Glomerular visceral epithelial cell (primary cell): Measurements from ENCODE around the gene TM7SF3.
"Not testable (repeated sequence)": the region's sequence is repeated elsewhere in the genome, so short reads cannot be mapped to it uniquely, and the experiment has no call there.

ENCODE experiments used
- DNase-seq: peaks from one replicate; pipeline ENCODE4 v3.0.0-alpha.2; 2016; ENCODE audit errors: extremely low spot score

TM7SF3 gene, protein sequence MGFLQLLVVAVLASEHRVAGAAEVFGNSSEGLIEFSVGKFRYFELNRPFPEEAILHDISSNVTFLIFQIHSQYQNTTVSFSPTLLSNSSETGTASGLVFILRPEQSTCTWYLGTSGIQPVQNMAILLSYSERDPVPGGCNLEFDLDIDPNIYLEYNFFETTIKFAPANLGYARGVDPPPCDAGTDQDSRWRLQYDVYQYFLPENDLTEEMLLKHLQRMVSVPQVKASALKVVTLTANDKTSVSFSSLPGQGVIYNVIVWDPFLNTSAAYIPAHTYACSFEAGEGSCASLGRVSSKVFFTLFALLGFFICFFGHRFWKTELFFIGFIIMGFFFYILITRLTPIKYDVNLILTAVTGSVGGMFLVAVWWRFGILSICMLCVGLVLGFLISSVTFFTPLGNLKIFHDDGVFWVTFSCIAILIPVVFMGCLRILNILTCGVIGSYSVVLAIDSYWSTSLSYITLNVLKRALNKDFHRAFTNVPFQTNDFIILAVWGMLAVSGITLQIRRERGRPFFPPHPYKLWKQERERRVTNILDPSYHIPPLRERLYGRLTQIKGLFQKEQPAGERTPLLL

DNA sequence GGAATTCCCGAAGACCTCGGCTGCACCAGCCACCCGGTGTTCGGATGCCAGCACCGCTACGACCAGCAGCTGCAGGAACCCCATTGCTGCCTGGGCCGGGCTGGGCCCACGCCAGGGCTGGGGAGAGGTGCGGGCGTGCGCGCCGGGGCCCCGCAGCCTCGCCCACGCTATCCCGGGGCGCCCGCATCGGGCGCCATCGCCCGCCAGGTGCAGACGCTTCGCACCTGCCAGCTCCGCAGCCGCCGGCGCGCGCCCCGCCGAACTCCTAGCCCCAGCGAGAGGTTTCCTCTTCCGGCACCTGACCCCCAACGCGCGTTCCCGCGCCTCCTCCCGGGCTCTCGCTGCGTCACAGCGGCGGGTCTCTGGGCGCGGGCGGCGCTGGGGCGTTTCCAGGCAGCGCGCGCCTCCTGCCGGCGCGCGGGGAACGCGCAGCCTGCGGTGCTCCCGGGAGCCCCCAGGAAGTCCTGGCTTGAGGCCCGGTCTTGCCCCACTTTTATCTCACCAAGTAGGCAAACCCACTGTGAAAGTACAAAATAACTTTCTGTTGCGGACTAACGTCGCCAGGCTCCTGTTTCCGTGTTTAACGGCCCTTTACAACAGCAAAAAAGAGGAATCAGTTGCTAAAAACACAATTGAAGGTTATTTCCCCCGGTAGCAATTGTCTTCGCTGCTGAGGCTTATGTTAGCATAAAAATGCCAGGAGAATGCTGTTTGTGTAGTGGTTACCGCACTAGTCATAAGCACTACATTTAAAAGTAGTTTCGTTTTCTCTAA is at the start of gene TM7SF3:
Gene TM7SF3, minus strand, starts transcription at position 300 of the 774 bp plus-strand sequence. Its CDS starts 216 bp downstream, at position 84.
- DNase-seq: peak; percentile 89

DNA sequence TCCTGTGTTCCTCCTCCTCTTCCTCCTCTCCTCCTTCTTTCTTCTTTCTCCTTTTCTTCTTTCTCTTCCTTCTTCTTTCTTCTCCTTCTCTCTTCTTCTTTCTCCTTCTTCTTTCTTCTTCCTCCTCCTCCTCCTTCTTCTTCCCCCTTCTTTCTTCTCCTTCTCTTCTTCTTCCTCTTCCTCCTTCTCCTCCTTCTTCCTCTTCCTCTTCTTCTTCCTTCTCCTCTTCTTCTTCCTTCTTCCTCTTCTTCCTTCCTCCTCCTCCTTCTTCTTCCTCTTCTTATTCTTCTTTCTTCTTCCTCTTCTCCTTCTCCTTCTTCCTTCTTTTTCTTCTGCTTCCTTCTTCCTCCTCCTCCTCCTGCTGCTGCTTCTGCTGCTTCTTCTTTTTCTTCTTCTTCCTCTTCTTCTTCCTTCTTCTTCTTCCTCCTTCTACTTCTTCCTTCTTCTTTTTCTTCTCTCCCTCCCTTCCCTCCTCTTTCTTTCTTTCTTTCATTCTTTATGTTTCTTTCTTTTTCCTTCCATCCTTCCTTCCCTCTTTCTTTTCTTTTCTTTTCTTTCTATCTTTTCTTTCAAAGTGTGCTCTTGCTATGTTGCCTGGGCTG is 49.2 kb upstream of the TM7SF3 start:
- no peak for DNase-seq

DNA sequence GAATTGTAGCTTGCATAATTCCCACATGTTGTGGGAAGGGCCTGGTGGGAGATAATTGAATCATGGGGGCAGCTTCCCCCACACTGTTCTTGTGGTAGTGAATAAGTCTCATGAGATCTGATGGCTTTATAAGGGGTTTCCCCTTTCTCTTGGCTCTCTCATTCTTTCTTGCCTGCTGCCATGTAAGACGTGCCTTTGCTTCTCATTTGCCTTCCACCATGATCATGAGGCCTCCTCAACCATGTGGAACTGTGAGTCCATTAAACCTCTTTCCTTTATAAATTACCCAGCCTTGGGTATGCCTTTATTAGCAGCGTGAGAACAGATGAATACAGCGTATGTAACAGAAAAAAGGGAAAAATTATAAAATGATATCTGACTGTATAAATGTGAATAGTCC is 47.1 kb upstream of the TM7SF3 start:
- no peak for DNase-seq

DNA sequence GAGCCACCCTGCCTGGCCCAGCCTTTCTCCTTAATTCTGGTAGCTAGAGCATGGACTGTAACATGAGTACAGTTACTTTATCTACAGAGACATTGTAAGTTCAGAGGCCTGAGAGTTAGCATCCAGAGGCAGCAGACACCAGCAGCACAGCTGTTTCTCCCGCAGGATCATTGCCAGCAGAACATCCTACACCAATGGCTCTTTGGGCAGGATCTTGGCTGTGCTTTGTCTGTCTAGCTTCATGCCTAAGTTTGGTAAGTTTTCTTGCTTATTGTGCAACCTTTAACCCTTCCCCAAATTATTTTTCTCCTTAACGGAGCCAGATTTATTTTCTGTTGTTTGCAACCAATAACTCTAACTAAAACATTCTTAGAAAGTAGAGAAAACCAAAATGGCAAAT is 46.6 kb upstream of the TM7SF3 start:
- DNase-seq: no peak

DNA sequence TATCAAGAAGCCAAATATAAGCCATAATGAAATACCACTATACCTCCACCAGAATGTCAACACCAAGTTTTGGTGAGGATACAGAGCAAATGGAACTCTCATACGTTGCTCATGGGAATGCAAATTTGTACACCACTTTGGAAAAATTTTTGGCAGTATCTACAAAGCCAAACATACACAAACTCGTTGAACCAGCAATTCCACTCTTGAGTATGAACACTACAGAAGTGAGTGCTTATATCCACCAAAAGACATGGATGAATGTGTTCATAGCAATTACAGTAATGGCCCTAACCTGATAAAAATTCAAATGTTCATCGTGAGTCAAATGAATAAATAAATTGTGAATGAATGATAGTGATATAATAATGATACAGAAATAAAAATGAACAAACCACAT is 43.4 kb upstream of the TM7SF3 start:
- DNase-seq: no peak

DNA sequence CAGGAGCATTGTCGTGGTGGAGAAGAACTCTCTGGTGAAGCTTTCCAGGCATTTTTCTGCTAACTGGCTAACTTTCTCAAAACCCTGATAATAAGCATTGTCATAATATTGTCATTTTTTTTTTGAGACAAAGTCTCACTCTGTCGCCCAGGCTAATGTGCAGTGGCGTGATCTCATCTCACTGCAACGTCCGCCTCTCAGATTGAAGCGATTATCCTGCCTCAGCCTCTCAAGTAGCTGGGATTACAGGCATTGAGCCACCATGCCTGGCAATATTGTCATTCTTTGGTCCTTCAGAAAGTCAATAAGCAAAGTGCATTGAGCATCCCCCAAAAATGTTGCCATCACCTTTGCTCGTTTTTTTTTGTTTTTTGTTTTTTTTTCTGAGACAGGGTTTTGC is 41.8 kb upstream of the TM7SF3 start:
- DNase-seq: no peak

DNA sequence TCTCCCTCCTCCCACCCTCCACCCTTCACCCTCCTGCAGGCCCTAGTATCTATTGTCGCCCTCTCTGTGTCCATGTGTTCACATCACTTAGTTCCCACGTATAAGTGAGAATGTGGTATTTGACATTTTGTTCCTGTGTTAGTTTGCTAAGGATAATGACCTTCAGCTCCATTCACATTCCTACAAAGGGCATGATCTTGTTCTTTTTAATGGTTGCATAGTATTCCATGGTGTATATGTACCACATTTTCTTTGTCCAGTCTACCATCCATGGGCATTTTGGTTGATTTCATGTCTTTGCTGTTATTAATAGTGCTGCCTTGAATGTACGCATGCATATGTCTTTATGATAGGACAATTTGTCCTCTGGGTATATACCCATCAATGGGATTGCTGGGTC is 38.6 kb upstream of the TM7SF3 start:
- no peak for DNase-seq

DNA sequence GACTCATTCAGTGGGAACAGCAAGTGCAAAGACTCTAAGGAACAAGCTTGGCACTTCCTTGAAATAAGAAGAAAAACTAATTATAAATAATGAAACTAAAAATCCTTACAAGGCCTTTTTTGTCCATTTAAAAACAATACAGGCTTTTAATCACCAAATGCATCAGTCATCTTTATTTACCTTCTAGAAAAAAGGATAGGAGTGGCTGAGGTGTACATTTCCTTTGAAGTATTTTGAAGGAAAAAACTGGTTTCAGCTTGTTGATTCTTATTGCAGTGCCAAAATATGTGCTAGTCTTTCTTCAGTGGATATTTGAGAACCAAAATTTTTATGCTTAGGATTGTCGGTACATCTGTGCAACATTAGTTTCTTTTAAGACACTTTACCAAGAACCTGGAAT is 38.0 kb upstream of the TM7SF3 start:
- DNase-seq: no peak

DNA sequence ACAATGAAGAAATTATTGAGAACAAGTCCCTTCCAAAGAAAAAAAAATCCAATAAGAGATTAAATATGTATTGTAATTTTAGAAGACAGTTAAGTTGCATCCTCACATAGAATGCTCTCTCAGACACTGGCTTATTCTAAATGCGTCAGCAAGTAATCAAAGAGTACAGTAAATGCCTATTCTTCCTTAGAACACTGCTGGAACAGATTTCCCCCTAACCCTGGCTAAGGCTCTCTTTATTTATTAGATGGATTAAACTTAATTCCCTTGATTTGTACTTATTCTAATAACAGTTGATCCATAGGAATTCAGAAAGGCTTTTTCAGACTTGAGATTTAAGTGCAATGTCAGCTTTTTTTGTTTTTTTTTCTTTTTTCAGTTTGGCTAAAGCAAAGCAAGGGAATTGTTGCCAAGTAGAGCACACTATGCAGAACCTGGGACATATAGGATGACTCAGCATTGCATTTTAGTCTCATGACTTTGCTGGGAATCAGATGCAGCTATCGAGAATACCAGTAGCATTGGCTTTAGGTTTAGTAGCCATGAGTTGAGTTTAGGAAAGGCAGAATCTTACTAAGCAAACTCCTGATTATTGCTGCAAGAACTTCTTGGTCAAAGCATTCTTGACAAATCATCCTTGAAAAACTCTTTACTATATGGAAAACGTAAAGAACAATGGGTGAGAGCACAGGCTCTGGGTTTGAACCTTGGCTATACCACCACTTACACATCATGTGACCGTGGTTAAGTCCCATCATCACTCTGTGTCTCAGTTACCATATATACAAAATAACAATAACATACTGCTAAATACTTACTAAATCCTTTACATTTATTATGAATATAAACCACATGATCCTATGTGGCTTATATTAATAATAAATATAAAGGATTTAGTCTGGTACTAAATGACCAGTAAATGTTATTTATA is 34.9 kb upstream of the TM7SF3 start:
- DNase-seq: peak; percentile 6

DNA sequence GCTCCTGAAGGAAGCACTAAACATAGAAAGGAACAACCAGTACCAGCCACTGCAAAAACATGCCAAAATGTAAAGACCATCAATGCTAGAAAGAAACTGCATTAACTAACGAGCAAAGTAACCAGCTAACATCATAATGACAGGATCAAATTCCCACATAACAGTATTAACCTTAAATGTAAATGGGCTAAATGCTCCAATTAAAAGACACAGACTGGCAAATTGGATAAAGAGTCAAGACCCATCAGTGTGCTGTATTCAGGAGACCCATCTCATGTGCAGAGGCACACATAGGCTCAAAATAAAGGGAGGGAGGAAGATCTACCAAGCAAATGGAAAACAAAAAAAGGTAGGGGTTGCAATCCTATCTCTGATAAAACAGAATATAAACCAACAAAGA is 27.8 kb upstream of the TM7SF3 start:
- DNase-seq: not testable (repeated sequence)

DNA sequence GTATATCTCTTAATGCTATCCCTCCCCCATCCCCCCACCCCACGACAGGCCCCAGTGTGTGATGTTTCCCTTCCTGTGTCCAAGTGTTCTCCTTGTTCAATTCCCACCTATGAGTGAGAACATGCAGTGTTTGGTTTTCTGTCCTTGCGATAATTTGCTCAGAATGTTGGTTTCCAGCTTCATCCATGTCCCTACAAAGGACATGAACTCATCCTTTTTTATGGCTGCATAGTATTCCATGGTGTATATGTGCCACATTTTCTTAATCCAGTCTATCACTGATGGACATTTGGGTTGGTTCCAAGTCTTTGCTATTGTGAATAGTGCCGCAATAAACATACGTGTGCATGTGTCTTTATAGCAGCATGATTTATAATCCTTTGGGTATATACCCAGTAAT is 26.5 kb upstream of the TM7SF3 start:
- DNase-seq: not testable (repeated sequence)

DNA sequence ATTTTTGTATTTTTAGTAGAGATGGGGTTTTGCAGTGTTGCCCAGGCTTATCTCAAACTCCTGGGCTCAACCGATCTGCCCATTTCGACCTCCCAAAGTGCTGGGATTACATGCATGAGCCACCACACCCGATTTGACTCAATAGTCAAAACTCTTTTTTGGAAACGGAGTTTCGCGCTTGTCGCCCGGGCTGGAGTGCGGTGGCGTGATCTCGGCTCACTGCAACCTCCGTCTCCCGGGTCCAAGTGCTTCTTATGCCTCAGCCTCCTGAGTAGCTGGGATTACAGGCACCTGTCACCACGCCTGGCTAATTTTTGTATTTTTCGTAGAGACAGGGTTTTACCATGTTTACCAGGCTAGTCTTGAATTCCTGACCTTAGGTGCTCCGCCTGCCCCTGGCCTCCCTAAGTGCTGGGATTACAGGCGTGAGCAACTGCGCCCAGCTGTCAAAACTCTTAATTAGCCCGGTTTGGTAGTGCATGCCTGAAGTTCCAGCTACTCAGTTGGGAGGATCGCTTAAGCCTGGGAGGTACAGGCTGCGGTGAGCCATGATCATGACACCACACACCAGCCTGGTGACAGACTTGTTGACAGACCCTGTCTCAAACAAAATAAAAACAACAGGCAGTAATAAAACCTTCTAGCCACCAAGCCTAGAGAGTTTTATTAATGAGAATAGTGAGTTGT is 20.6 kb upstream of the TM7SF3 start:
- no peak for DNase-seq

DNA sequence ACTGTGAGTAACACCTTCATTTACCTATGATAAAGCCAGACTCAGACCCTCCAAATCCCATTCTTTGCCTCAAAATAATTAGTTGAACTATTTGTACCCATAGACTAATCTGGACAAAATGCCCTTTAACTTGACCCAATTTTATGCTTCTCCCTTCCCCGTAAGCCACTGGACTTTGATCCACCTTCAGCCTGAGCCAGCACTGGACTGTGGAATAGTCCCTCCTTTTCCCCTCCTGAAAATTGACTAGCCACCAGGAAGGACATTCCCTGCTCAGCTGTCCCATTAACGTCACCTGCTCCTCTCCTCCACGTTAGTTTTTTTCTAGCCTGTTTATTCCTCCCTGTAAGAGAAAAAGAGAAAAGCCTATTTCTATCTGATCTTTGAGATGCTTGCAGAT is 18.5 kb upstream of the TM7SF3 start:
- no peak for DNase-seq

DNA sequence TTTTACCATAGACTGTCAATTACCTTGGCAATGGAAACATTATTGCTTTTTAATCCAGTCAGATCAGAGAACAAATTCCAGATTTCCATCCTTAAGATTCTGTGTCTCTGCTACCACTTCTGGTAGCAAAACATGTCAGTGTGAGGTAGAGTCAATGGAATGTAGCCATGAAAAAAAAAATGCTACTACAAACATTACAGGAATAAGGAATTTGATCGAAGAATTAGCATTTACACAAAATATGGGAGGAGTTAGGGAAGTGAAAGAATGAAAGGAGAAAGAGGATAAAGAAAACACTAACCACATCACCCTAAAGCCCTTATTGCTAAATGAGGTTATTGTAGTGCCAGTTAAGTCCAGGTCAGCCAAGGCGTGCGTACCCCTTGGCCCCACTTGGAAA is 17.3 kb upstream of the TM7SF3 start:
- DNase-seq: no peak

DNA sequence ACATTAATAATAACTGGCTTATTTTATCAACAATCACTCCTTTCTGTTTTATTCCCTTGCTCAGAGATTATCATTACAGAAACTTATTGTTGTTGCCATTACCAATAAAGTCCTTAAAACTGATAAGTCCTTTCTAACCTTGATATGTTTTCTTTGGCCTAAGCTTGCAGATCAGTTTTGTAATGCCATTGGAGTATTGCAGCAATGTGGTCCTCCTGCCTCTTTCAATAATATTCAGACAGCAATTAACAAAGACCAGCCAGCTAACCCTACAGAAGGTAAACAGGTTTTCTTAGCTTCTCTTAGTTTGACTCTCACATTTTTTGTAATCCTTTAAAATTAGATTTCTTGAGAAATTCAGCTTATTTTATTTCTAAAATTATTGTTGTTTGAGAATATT is 12.1 kb upstream of the TM7SF3 start:
- DNase-seq: no peak

DNA sequence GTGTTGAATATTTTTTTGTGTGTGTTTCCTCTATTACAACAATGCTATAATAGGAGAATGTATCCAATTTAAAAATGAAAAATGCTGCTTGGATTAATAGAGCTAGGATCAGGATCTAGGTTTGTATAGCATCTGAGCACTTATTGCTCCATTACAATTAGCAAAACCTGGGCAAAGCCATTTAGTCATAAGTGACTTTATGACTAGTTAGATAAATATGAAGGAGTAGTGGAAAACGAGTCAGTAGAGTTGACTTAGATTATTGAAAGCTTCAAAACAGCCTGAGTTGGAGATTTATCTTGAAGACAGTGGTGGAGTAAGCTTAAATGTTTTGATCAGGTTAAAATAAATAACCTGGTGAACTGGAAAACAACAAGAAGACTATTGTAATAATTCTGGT is 10.9 kb upstream of the TM7SF3 start:
- no peak for DNase-seq

DNA sequence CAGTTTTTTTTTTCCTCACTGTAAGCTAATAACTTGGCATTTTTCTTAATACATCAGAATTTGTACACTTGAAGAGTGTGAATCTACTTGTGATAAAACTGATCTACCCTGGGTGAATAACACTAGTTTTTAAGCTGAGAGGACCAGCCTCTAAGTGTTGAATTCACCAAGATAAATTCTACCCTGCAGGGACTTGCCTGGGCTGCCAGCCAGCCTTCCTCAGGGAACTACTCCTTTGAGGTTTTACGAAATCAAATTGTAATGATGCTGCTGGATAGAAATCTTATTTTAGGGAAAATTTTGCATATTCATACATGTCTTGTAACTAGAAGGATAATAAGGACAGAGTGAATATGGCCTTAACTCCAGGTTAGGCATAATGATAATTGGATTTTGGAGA is 10.1 kb upstream of the TM7SF3 start:
- no peak for DNase-seq

DNA sequence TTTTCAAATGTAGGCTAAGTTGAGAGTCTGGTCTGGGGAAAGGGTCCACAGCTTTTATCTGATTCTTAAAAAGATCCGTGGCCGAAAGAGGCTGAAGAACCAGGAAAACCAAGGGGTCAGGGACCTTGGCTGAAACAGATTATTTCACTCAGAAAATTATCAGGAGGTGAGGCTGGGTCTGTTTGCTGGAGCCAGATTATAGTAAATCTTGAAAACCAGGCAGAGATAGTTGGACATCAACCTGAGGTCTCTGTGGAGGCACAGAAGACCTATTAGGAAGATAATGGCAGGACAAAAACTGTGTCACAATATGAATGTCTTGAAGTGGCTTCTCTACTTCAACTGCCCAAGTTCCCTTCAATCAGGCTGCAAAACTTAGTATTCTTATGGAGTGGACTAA is 6.6 kb upstream of the TM7SF3 start:
- no peak for DNase-seq

DNA sequence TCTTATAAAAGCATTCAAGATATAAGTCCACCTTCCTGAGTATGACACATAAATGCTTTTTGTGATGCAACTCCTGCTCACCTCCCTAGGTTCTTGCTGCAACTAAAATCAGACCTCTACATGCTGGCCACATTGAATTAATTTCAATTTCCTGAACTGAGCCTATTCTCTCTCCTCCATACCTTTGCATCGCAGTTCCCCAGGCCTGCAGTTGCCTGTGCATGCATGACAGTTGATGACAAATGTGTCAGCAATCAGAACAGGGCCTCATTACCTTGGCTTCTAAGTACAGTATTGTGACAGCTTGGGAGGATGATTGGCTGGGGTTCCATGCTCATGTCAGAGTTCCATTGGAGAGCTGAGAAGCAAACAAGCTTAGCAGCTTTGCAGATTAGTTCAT is 3.9 kb upstream of the TM7SF3 start:
- no peak for DNase-seq

DNA sequence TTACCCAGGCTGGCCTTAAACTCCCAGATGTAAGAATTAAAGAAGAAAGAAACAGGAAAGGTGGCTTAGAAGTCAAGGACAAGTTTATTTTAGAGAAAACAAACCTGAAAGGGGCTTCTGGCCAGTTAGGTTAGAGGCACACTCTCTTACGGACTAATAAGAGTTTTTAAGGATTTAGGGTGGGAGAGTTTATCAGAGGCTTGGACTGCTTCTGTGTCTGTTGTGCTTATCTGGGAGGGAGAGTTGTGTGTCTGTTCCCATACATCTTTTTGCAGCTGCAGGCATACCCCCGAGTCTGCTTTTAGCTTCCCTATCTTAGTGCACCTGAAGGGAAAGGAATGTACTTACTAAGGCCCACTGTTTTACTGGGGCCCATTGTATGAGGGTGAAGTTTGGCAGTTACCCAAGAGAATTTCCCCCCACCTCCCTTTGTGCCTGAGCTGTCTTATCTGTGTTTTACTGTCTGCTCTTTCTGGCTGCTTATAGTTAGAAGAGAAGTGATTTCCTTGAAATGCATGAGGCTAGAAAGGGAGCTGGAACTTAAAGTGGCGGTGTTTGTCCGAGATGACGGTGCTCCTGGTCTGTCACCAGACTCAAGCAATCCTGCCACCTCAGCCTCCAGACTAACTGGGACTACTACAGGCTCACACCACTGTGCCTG is 3.1 kb upstream of the TM7SF3 start:
- DNase-seq: not testable (repeated sequence)
